ENCODE results near the gene EPC2. TPM values are rescaled to one million over a fixed set of nuclear protein-coding genes. Genes with fewer than 3 reads are reported as not detected.
A peak's percentile ranks its signal among the peaks of the same experiment; 100 is the strongest.

EPC2 gene
- total RNA-seq, 1 donor from 2014 or later = 31.6 TPM

GRCh38 chr2:148614322-148615049, 30.1 kb upstream of the EPC2 start:
- TF ChIP-seq CTCF (conservative IDR thresholded peaks at IDR 0.05) = no peak
- no peak for DNase-seq (ENCODE audit: low read depth, low spot score)
- Mint-ChIP-seq H3K4me1 (peaks cover 31% of the 10 kb centered on the region), H3K27ac (ENCODE audit: unreplicated experiment) (peak overlapping the region; percentile 91), H3K9me3 (peaks cover 5% of the 10 kb centered on the region), H3K36me3 (ENCODE audit: low read depth) (no peaks in the 10 kb centered on the region), H3K4me3 (no peak overlapping the region), H3K27me3 (ENCODE audit: low read depth) (no peaks in the 10 kb centered on the region)

GRCh38 chr2:148615381-148615841, 29.1 kb upstream of the EPC2 start:
- TF ChIP-seq CTCF (conservative IDR thresholded peaks at IDR 0.05) = no peak
- no peak for DNase-seq (ENCODE audit: low read depth, low spot score)
- H3K27ac Mint-ChIP-seq (ENCODE audit: unreplicated experiment) = peak overlapping the region; percentile 94
- no peaks in the 10 kb centered on the region for H3K36me3 Mint-ChIP-seq (ENCODE audit: low read depth)
- H3K4me1 Mint-ChIP-seq = peaks cover 31% of the 10 kb centered on the region
- H3K27me3 Mint-ChIP-seq (ENCODE audit: low read depth) = no peaks in the 10 kb centered on the region
- H3K9me3 Mint-ChIP-seq = peaks cover 4% of the 10 kb centered on the region
- H3K4me3 Mint-ChIP-seq = peak overlapping the region; percentile 10

GRCh38 chr2:148616662-148617061, 27.9 kb upstream of the EPC2 start:
- H3K4me1 Mint-ChIP-seq = peaks cover 31% of the 10 kb centered on the region
- no peak for TF ChIP-seq CTCF (conservative IDR thresholded peaks at IDR 0.05)
- DNase-seq (ENCODE audit: low read depth, low spot score) = no peak
- H3K27me3 Mint-ChIP-seq (ENCODE audit: low read depth) = no peaks in the 10 kb centered on the region
- no peak overlapping the region for H3K4me3 Mint-ChIP-seq
- H3K36me3 Mint-ChIP-seq (ENCODE audit: low read depth) = no peaks in the 10 kb centered on the region
- H3K27ac Mint-ChIP-seq (ENCODE audit: unreplicated experiment) = no peak overlapping the region
- peaks cover 4% of the 10 kb centered on the region for H3K9me3 Mint-ChIP-seq

- no peak for TF ChIP-seq CTCF (conservative IDR thresholded peaks at IDR 0.05)
- no peaks in the 10 kb centered on the region for H3K36me3 Mint-ChIP-seq (ENCODE audit: low read depth)
- peaks cover 4% of the 10 kb centered on the region for H3K9me3 Mint-ChIP-seq
- no peak for DNase-seq (ENCODE audit: low read depth, low spot score)
- peaks cover 31% of the 10 kb centered on the region for H3K4me1 Mint-ChIP-seq
- no peak overlapping the region for H3K27ac Mint-ChIP-seq (ENCODE audit: unreplicated experiment)
- H3K27me3 Mint-ChIP-seq (ENCODE audit: low read depth) = no peaks in the 10 kb centered on the region
- no peak overlapping the region for H3K4me3 Mint-ChIP-seq
Measured at GRCh38 chr2:148617219-148617618, 27.3 kb upstream of the EPC2 start.

- no peak for DNase-seq (ENCODE audit: low read depth, low spot score)
- H3K36me3 Mint-ChIP-seq (ENCODE audit: low read depth) = no peaks in the 10 kb centered on the region
- H3K9me3 Mint-ChIP-seq = peaks cover 4% of the 10 kb centered on the region
- H3K27ac Mint-ChIP-seq (ENCODE audit: unreplicated experiment) = no peak overlapping the region
- peaks cover 17% of the 10 kb centered on the region for H3K4me1 Mint-ChIP-seq
- no peaks in the 10 kb centered on the region for H3K27me3 Mint-ChIP-seq (ENCODE audit: low read depth)
- H3K4me3 Mint-ChIP-seq = no peak overlapping the region
- no peak for TF ChIP-seq CTCF (conservative IDR thresholded peaks at IDR 0.05)
Measured at GRCh38 chr2:148619560-148620195, 24.9 kb upstream of the EPC2 start.

Measured in neural crest cell (in vitro differentiated cells).